K562 (cell line): ENCODE results near the gene HDHD5. TPM values are rescaled to one million over a fixed set of nuclear protein-coding genes. Genes with fewer than 3 reads are reported as not detected.

Experiments used
- FOXP4 ChIP-seq: sonication (generic); formaldehyde crosslinking; IDR thresholded peaks from 2 replicates; pipeline ENCODE4 v1.8.0; 2022; ENCODE audit warnings: mild to moderate bottlenecking, missing genetic modification reagents, borderline replicate concordance
- KAT7 ChIP-seq: sonication (generic); formaldehyde crosslinking; IDR thresholded peaks from 2 replicates; pipeline ENCODE4 v1.8.0; 2022; ENCODE audit warnings: missing genetic modification reagents, mild to moderate bottlenecking, borderline replicate concordance
- MCM7 ChIP-seq, 2 experiments: fragments of 450-650 bp; IDR thresholded peaks; 2 replicates each; pipeline ENCODE4 v1.6.1; 2016 to 2018
- NFIC ChIP-seq: fragments of 450-650 bp; IDR thresholded peaks from 2 replicates; pipeline ENCODE4 v1.6.1; 2017; ENCODE audit warnings: mild to moderate bottlenecking, inconsistent platforms
- SUPT5H ChIP-seq: fragments of 450-650 bp; IDR thresholded peaks from 2 replicates; pipeline ENCODE4 v1.6.1; 2016
- TAF15 ChIP-seq: fragments of 200-400 bp; formaldehyde crosslinking; IDR thresholded peaks from 2 replicates; pipeline ENCODE4 v1.6.1; 2017; ENCODE audit warnings: mild to moderate bottlenecking, low read depth, low read length, moderate library complexity
- TFE3 ChIP-seq: fragments of 450-650 bp; formaldehyde crosslinking; IDR thresholded peaks from 2 replicates; pipeline ENCODE4 v1.4.0; 2020; ENCODE audit warnings: mild to moderate bottlenecking, mixed read lengths
- USF1 ChIP-seq: sonication (generic); formaldehyde crosslinking; IDR thresholded peaks from 2 replicates; pipeline ENCODE4 v1.9.0; 2022; ENCODE audit warnings: mild to moderate bottlenecking, missing genetic modification reagents
- ZNF449 ChIP-seq: fragments of 250-450 bp; sonication (Bioruptor Pico); IDR thresholded peaks from 2 replicates; pipeline ENCODE4 v1.8.0; 2022; ENCODE audit warnings: moderate library complexity, mild to moderate bottlenecking, inconsistent platforms
- polyA plus RNA-seq, 8 experiments: library from polyadenylated mRNA; depleted of rRNA in 4 of 8; stranded (reverse) in 5 of 8; unstranded in 3 of 8; fragments of >200 nt; fragmentation: Nextera tagmentation in 2 of 8; fragmentation: Illumina TruSeq in 1 of 8; extraction: Ambion mirVana in 2 of 8; extraction: Trizol in 1 of 8; gene quantifications; 2 replicates each; pipeline versions ENCODE4 v1.2.1 to v1.2.3, GENCODE V29; 2011 to 2014; ENCODE audit warnings: inconsistent platforms in 1 of 8, missing spikeins in 1 of 8
- total RNA-seq, 7 experiments: library from RNA; depleted of rRNA in 6 of 7; stranded (reverse); fragments of >200 nt in 6 of 7; fragmentation: Illumina TruSeq in 2 of 7; extraction: Trizol in 2 of 7; gene quantifications; 2 replicates each; pipeline versions ENCODE4 v1.2.1 to v1.2.3, GENCODE V29; 2011 to 2021; ENCODE audit warnings: low replicate concordance in 1 of 7

Gene HDHD5
- total and polyA plus RNA-seq, 9 of the 15 experiments (the other 6 are each of a cell fraction or from before 2014, with no cell fraction given), result 1.6 to 36.6 (median 24.2) TPM

GRCh38 chr22:17171153-17172028 is 12.3 kb upstream of the HDHD5 start (continued):
- TF ChIP-seq TFE3 (CRISPR knock-in tag), result no peak
- no peak for TF ChIP-seq KAT7 (CRISPR knock-in tag)
- TF ChIP-seq MCM7 (IDR thresholded peaks at IDR 0.05), result no peak
- no peak for TF ChIP-seq TAF15
- no peak for TF ChIP-seq ZNF449
- no peak for TF ChIP-seq SUPT5H
- TF ChIP-seq NFIC, result no peak
- TF ChIP-seq FOXP4 (CRISPR knock-in tag), result no peak
- TF ChIP-seq USF1 (CRISPR knock-in tag), result no peak
